ENCODE measurements around the gene BATF3. TPM values are rescaled to one million over a fixed set of nuclear protein-coding genes. Genes with fewer than 3 reads are reported as not detected.

BATF3 gene
- total RNA-seq, 2 experiments from 2014 or later = 52.6 to 61.3 TPM

GRCh38 chr1:212645546-212646543 lies 53.8 kb downstream of the BATF3 start:
- no peaks in the 10 kb centered on the region for H3K9me3 Mint-ChIP-seq
- ATAC-seq (no peak), DNase-seq (no peak)
- ChIA-PET POLR2A (no interaction called here), CTCF (interaction anchor here (0.9 kb wide), 1 partner anchor 169 kb away, joined by 3 read pairs; no protein-coding TSS in a partner anchor)
- H3K4me3 Mint-ChIP-seq = no peak overlapping the region
- no peaks in the 10 kb centered on the region for H3K4me1 Mint-ChIP-seq (ENCODE audit: low read depth)
- no peak for TF ChIP-seq CTCF (IDR thresholded peaks at IDR 0.05)
- no peak overlapping the region for H3K27ac Mint-ChIP-seq
- H3K36me3 Mint-ChIP-seq (ENCODE audit: low read depth) = no peaks in the 10 kb centered on the region
- H3K27me3 Mint-ChIP-seq = peaks cover 4% of the 10 kb centered on the region
- intact Hi-C loops (cut with micrococcal nuclease) = no loop called here

GRCh38 chr1:212644866-212645545 lies 54.6 kb downstream of the BATF3 start:
- Mint-ChIP-seq H3K4me3 (no peak overlapping the region), H3K4me1 (ENCODE audit: low read depth) (no peaks in the 10 kb centered on the region), H3K27ac (no peak overlapping the region), H3K36me3 (ENCODE audit: low read depth) (no peaks in the 10 kb centered on the region), H3K27me3 (peaks cover 4% of the 10 kb centered on the region), H3K9me3 (no peaks in the 10 kb centered on the region)
- TF ChIP-seq CTCF (IDR thresholded peaks at IDR 0.05) = no peak
- ChIA-PET CTCF (interaction anchor here (3.2 kb wide), 1 partner anchor 15 kb away, joined by 9 read pairs; no protein-coding TSS in a partner anchor), POLR2A (no interaction called here)
- ATAC-seq = no peak
- no peak for DNase-seq
- intact Hi-C loops (cut with micrococcal nuclease) = no loop called here

GRCh38 chr1:212643877-212644276 lies 55.8 kb downstream of the BATF3 start:
- Mint-ChIP-seq H3K9me3 (no peaks in the 10 kb centered on the region), H3K36me3 (ENCODE audit: low read depth) (no peaks in the 10 kb centered on the region), H3K4me3 (no peak overlapping the region), H3K27ac (no peak overlapping the region), H3K27me3 (peaks cover 4% of the 10 kb centered on the region), H3K4me1 (ENCODE audit: low read depth) (no peaks in the 10 kb centered on the region)
- TF ChIP-seq CTCF (IDR thresholded peaks at IDR 0.05) = no peak
- ChIA-PET POLR2A (no interaction called here), CTCF (interaction anchor here (1.2 to 3.2 kb wide), 4 partner anchors 9 to 188 kb away, joined by 3 to 9 read pairs (median 4); no protein-coding TSS in a partner anchor)
- DNase-seq (no peak), ATAC-seq (no peak)
- intact Hi-C loops (cut with micrococcal nuclease) = no loop called here

GRCh38 chr1:212641956-212642355 lies 57.7 kb downstream of the BATF3 start:
- ChIA-PET POLR2A (no interaction called here), CTCF (interaction anchor here (1.2 to 3.2 kb wide), 4 partner anchors 11 to 185 kb away, joined by 3 to 10 read pairs (median 8); no protein-coding TSS in a partner anchor)
- Mint-ChIP-seq H3K27ac (no peak overlapping the region), H3K9me3 (no peaks in the 10 kb centered on the region), H3K36me3 (ENCODE audit: low read depth) (no peaks in the 10 kb centered on the region), H3K4me1 (ENCODE audit: low read depth) (peaks cover 10% of the 10 kb centered on the region), H3K27me3 (peaks cover 3% of the 10 kb centered on the region), H3K4me3 (no peak overlapping the region)
- DNase-seq (no peak), ATAC-seq (no peak)
- intact Hi-C loops (cut with micrococcal nuclease) = no loop called here
- no peak for TF ChIP-seq CTCF (IDR thresholded peaks at IDR 0.05)
